Gastroesophageal sphincter (tissue), 4 donors: ENCODE data around the gene CD200R1L. TPM values are rescaled to one million over a fixed set of nuclear protein-coding genes. Genes with fewer than 3 reads are reported as not detected.

ENCODE experiments used
- ATAC-seq: fragments of 150-250 bp; one replicate; pipeline ENCODE4 v1.9.1; 2016; ENCODE audit warnings: mild to moderate bottlenecking, moderate library complexity
- H3K27ac ChIP-seq, 4 donors: fragments of 200-600 bp; sonication (generic) in 3 of 4; 1 replicate in 3 of 4; 2 replicates in 1 of 4; pipeline ENCODE4 v1.5.1; 2016 to 2019
- H3K27me3 ChIP-seq: fragments of 200-600 bp; sonication (generic); one replicate; pipeline ENCODE4 v1.5.1; 2019
- H3K36me3 ChIP-seq, 2 donors: fragments of 200-600 bp; sonication (generic); one replicate each; pipeline ENCODE4 v1.5.1; 2019; ENCODE audit warnings: control low read depth in 1 of 2
- H3K4me1 ChIP-seq, 3 donors: fragments of 200-600 bp; sonication (generic); 1 replicate in 2 of 3; 2 replicates in 1 of 3; pipeline ENCODE4 v1.5.1; 2016 to 2019; ENCODE audit warnings: control low read depth in 2 of 3
- H3K4me3 ChIP-seq, 2 donors: fragments of 200-600 bp; sonication (generic); one replicate each; pipeline ENCODE4 v1.5.1; 2019; ENCODE audit warnings: mild to moderate bottlenecking in 1 of 2, moderate library complexity in 1 of 2
- H3K9me3 ChIP-seq, 3 donors: fragments of 200-600 bp; sonication (generic); one replicate each; pipeline ENCODE4 v1.5.1; 2017 to 2019; ENCODE audit warnings: control low read depth in 2 of 3
- CTCF ChIP-seq, 4 experiments: fragments of 200-600 bp in 2 of 4; fragments of 450-650 bp in 2 of 4; sonication (generic) in 1 of 4; IDR thresholded peaks; one replicate each; pipeline ENCODE4 v1.5.1; 2017 to 2019; ENCODE audit warnings: antibody characterized with exemption in 4 of 4, mild to moderate bottlenecking in 2 of 4, moderate library complexity in 2 of 4
- EP300 ChIP-seq: sonication (generic); formaldehyde crosslinking; IDR thresholded peaks from one replicate; pipeline ENCODE4 v1.6.1; 2017; ENCODE audit warnings: antibody characterized with exemption, mild to moderate bottlenecking
- POLR2A ChIP-seq, 2 donors: fragments of 450-650 bp; IDR thresholded peaks; one replicate each; pipeline ENCODE4 v1.6.1; 2017; ENCODE audit warnings: antibody characterized with exemption in 2 of 2, mild to moderate bottlenecking in 2 of 2, moderate library complexity in 1 of 2
- POLR2AphosphoS5 ChIP-seq: sonication (generic); formaldehyde crosslinking; IDR thresholded peaks from one replicate; pipeline ENCODE4 v1.6.1; 2017; ENCODE audit warnings: antibody characterized with exemption
- WGBS, 2 donors: methylation state at CpG; one replicate each; pipeline ENCODE4 v1.1.5; 2018; ENCODE audit warnings: low coverage in 1 of 2; 5-methylcytosine and 5-hydroxymethylcytosine counted together
- total RNA-seq, 4 donors: library from RNA; depleted of rRNA; stranded (reverse); fragments of >200 nt; gene quantifications; one replicate each; pipeline ENCODE4 v1.1.0, GENCODE V29; 2016

The CD200R1L gene
- total RNA-seq, 4 donors from 2014 or later: not detected

- WGBS, 2 donors: 71 to 80% methylated on average over 1 of the region's 1 CpG
- TF ChIP-seq CTCF (IDR thresholded peaks at IDR 0.05) (no peak), POLR2A (IDR thresholded peaks at IDR 0.05) (no peak), POLR2AphosphoS5 (no peak), EP300 (no peak)
- Histone ChIP-seq H3K36me3 (no peaks in the 10 kb centered on the region), H3K27me3 (no peaks in the 10 kb centered on the region), H3K4me1 (peaks cover 3 to 24% (median 8%) of the 10 kb centered on the region in 3 donors), H3K27ac (no peak overlapping the region), H3K4me3 (no peak overlapping the region), H3K9me3 (no peaks in the 10 kb centered on the region)
- ATAC-seq: no peak
Measured at GRCh38 chr3:112781599-112781998, 65.1 kb downstream of the CD200R1L start.

- Histone ChIP-seq H3K4me3 (no peak overlapping the region), H3K27me3 (no peaks in the 10 kb centered on the region), H3K36me3 (no peaks in the 10 kb centered on the region), H3K9me3 (no peaks in the 10 kb centered on the region), H3K4me1 (peaks cover 3 to 24% (median 8%) of the 10 kb centered on the region in 3 donors), H3K27ac (peak overlapping the region in 3 of 4 donors; percentile 19 to 56 (median 48))
- ATAC-seq: no peak
- WGBS, 2 donors: 65 to 72% methylated on average over 2 of the region's 3 CpGs
- TF ChIP-seq POLR2A (IDR thresholded peaks at IDR 0.05): no peak
- TF ChIP-seq CTCF (IDR thresholded peaks at IDR 0.05): no peak
- TF ChIP-seq POLR2AphosphoS5: no peak
- TF ChIP-seq EP300: no peak
Measured at GRCh38 chr3:112779558-112780480, 66.8 kb downstream of the CD200R1L start.

GRCh38 chr3:112779011-112779410 is 67.7 kb downstream of the CD200R1L start:
- H3K4me1 ChIP-seq: peaks cover 3 to 24% (median 8%) of the 10 kb centered on the region in 3 donors
- TF ChIP-seq POLR2A (IDR thresholded peaks at IDR 0.05) (no peak), POLR2AphosphoS5 (no peak), EP300 (no peak), CTCF (IDR thresholded peaks at IDR 0.05) (no peak)

GRCh38 chr3:112778353-112778948 is 68.2 kb downstream of the CD200R1L start:
- no peak overlapping the region for H3K4me3 ChIP-seq
- TF ChIP-seq EP300 (no peak), POLR2AphosphoS5 (peak; percentile 74), POLR2A (IDR thresholded peaks at IDR 0.05) (no peak), CTCF (IDR thresholded peaks at IDR 0.05) (no peak)
- peak overlapping the region in 1 of 4 donors; percentile 50 for H3K27ac ChIP-seq
- H3K9me3 ChIP-seq: no peaks in the 10 kb centered on the region
- H3K27me3 ChIP-seq: no peaks in the 10 kb centered on the region
- ATAC-seq: peak; percentile 44
- 86 to 89% methylated on average over 5 of the region's 5 CpGs for WGBS, 2 donors
- peaks cover 3 to 24% (median 8%) of the 10 kb centered on the region in 3 donors for H3K4me1 ChIP-seq
- H3K36me3 ChIP-seq: no peaks in the 10 kb centered on the region

More at GRCh38 chr3:112779011-112779410, 67.7 kb downstream of the CD200R1L start:
- Histone ChIP-seq H3K9me3 (no peaks in the 10 kb centered on the region), H3K36me3 (no peaks in the 10 kb centered on the region), H3K4me3 (no peak overlapping the region), H3K27ac (peak overlapping the region in 3 of 4 donors; percentile 32 to 50 (median 48)), H3K27me3 (no peaks in the 10 kb centered on the region)
- no peak for ATAC-seq
